GM19463 (cell line): ENCODE measurements around the gene RALGPS1.
"Not testable (repeated sequence)": the region's sequence is repeated elsewhere in the genome, so short reads cannot be mapped to it uniquely, and the experiment has no call there.

Experiments
- ATAC-seq: cut with Tn5 transposase; IDR thresholded peaks from one replicate; pipeline ENCODE4 v1.9.1; 2021; ENCODE audit warnings: mild to moderate bottlenecking, moderate library complexity; ENCODE audit not compliant: unreplicated experiment

RALGPS1 gene

GRCh38 chr9:127168756-127169574 lies 254.4 kb downstream of the RALGPS1 start:
- ATAC-seq = no peak

- ATAC-seq = no peak
These were observed 254.9 kb downstream of the RALGPS1 start for GRCh38 chr9:127169575-127169883.

GRCh38 chr9:127170103-127170502 lies 255.5 kb downstream of the RALGPS1 start:
- ATAC-seq = no peak

- no peak for ATAC-seq
These were observed 256.1 kb downstream of the RALGPS1 start for GRCh38 chr9:127170652-127171051.

GRCh38 chr9:127171348-127171747 lies 256.8 kb downstream of the RALGPS1 start:
- ATAC-seq = not testable (repeated sequence)

- no peak for ATAC-seq
These were observed 257.6 kb downstream of the RALGPS1 start for GRCh38 chr9:127172066-127172707.

- no peak for ATAC-seq
These were observed 258.5 kb downstream of the RALGPS1 start for GRCh38 chr9:127173063-127173462.

GRCh38 chr9:127174386-127175318 lies 260.1 kb downstream of the RALGPS1 start:
- no peak for ATAC-seq

GRCh38 chr9:127175319-127175715 lies 260.7 kb downstream of the RALGPS1 start:
- no peak for ATAC-seq

GRCh38 chr9:127175764-127176163 lies 261.2 kb downstream of the RALGPS1 start:
- ATAC-seq = no peak

- no peak for ATAC-seq
These were observed 262.0 kb downstream of the RALGPS1 start for GRCh38 chr9:127176631-127177030.

- no peak for ATAC-seq
These were observed 262.6 kb downstream of the RALGPS1 start for GRCh38 chr9:127177231-127177630.

- no peak for ATAC-seq
These were observed 263.2 kb downstream of the RALGPS1 start for GRCh38 chr9:127177665-127178265.

GRCh38 chr9:127178686-127179632 lies 264.4 kb downstream of the RALGPS1 start:
- no peak for ATAC-seq

- no peak for ATAC-seq
These were observed 265.3 kb downstream of the RALGPS1 start for GRCh38 chr9:127179633-127180441.

- ATAC-seq = no peak
These were observed 266.1 kb downstream of the RALGPS1 start for GRCh38 chr9:127180457-127181314.

GRCh38 chr9:127181315-127181580 lies 266.7 kb downstream of the RALGPS1 start:
- no peak for ATAC-seq

- no peak for ATAC-seq
These were observed 267.1 kb downstream of the RALGPS1 start for GRCh38 chr9:127181595-127182190.
